ENCODE data around the gene SPARC. TPM values are rescaled to one million over a fixed set of nuclear protein-coding genes. Genes with fewer than 3 reads are reported as not detected.

SPARC gene
- total RNA-seq, 1 donor from 2014 or later: 439 TPM

GRCh38 chr5:151664694-151665585 lies 21.8 kb downstream of the SPARC start:
- intact Hi-C loops (cut with micrococcal nuclease): loop anchor here (5.0 kb wide), 1 partner anchor 77 kb away; no protein-coding TSS in a partner anchor
- DNase-seq: peak; percentile 51

GRCh38 chr5:151663617-151664293 lies 23.0 kb downstream of the SPARC start:
- intact Hi-C loops (cut with micrococcal nuclease): loop anchor here (5.0 kb wide), 1 partner anchor 79 kb away; no protein-coding TSS in a partner anchor
- ATAC-seq: peak; percentile 81
- peak; percentile 63 for DNase-seq

More at GRCh38 chr5:151664694-151665585, 21.8 kb downstream of the SPARC start:
- ATAC-seq: peak; percentile 45

GRCh38 chr5:151662805-151663204 lies 23.9 kb downstream of the SPARC start:
- DNase-seq: no peak
- intact Hi-C loops (cut with micrococcal nuclease): loop anchor here (5.0 kb wide), 1 partner anchor 79 kb away; no protein-coding TSS in a partner anchor
- no peak for ATAC-seq

- intact Hi-C loops (cut with micrococcal nuclease): loop anchor here (5.0 kb wide), 1 partner anchor 80 kb away; no protein-coding TSS in a partner anchor
- DNase-seq: no peak
- ATAC-seq: no peak
These were observed 24.6 kb downstream of the SPARC start for GRCh38 chr5:151661968-151662732.

- intact Hi-C loops (cut with micrococcal nuclease): loop anchor here (5.0 kb wide), 1 partner anchor 81 kb away; no protein-coding TSS in a partner anchor
- no peak for DNase-seq
- no peak for ATAC-seq
These were observed 25.9 kb downstream of the SPARC start for GRCh38 chr5:151660616-151661495.

GRCh38 chr5:151659001-151659754 lies 27.5 kb downstream of the SPARC start:
- DNase-seq: peak; percentile 85
- intact Hi-C loops (cut with micrococcal nuclease): no loop called here
- peak; percentile 85 for ATAC-seq

- intact Hi-C loops (cut with micrococcal nuclease): no loop called here
- DNase-seq: no peak
- ATAC-seq: no peak
These were observed 29.6 kb downstream of the SPARC start for GRCh38 chr5:151657114-151657513.

- no peak for ATAC-seq
- intact Hi-C loops (cut with micrococcal nuclease): no loop called here
- no peak for DNase-seq
These were observed 30.4 kb downstream of the SPARC start for GRCh38 chr5:151656311-151656710.

GRCh38 chr5:151651997-151652645 lies 34.6 kb downstream of the SPARC start:
- DNase-seq (peak; percentile 84), ATAC-seq (peak; percentile 96)
- intact Hi-C loops (cut with micrococcal nuclease): loop anchor here (5.0 kb wide), 1 partner anchor 205 kb away; the partner anchor contains the start of gene SLC36A1

- intact Hi-C loops (cut with micrococcal nuclease): loop anchor here (5.0 kb wide), 1 partner anchor 127 kb away; no protein-coding TSS in a partner anchor
- no peak for DNase-seq
- no peak for ATAC-seq
These were observed 37.7 kb downstream of the SPARC start for GRCh38 chr5:151648988-151649387.

GRCh38 chr5:151648089-151648488 lies 38.6 kb downstream of the SPARC start:
- DNase-seq (no peak), ATAC-seq (no peak)
- intact Hi-C loops (cut with micrococcal nuclease): loop anchor here (5.0 kb wide), 1 partner anchor 126 kb away; no protein-coding TSS in a partner anchor

- intact Hi-C loops (cut with micrococcal nuclease): loop anchor here (5.0 kb wide), 1 partner anchor 125 kb away; no protein-coding TSS in a partner anchor
- no peak for DNase-seq
- no peak for ATAC-seq
These were observed 39.3 kb downstream of the SPARC start for GRCh38 chr5:151647320-151647861.

GRCh38 chr5:151646334-151646733 lies 40.4 kb downstream of the SPARC start:
- intact Hi-C loops (cut with micrococcal nuclease): loop anchor here (5.0 kb wide), 1 partner anchor 124 kb away; no protein-coding TSS in a partner anchor
- no peak for DNase-seq
- ATAC-seq: no peak

- ATAC-seq (no peak), DNase-seq (no peak)
- intact Hi-C loops (cut with micrococcal nuclease): no loop called here
These were observed 43.3 kb downstream of the SPARC start for GRCh38 chr5:151643388-151643787.

GRCh38 chr5:151642472-151643140 lies 44.1 kb downstream of the SPARC start:
- intact Hi-C loops (cut with micrococcal nuclease): no loop called here
- DNase-seq (peak; percentile 64), ATAC-seq (peak; percentile 95)

GRCh38 chr5:151638619-151639018 lies 48.1 kb downstream of the SPARC start:
- ATAC-seq: no peak
- intact Hi-C loops (cut with micrococcal nuclease): no loop called here

More at GRCh38 chr5:151638619-151639018, 48.1 kb downstream of the SPARC start:
- no peak for DNase-seq

Measured in left ventricle myocardium superior (tissue), 1 donor.